DMS153 treated with DMSO at 0.1 percent for 48 hours (cell line): ENCODE measurements around the gene REEP1.

Source experiments
- DNase-seq: peaks from one replicate; lab custom pipeline; 2025; ENCODE audit not compliant: unreplicated experiment; lab: John Stamatoyannopoulos, UW

The REEP1 gene

GRCh38 chr2:86337244-86337835 is at the start of gene REEP1:
Gene REEP1 (minus strand): TSS chr2:86337626. CDS start chr2:86337510, 116 bp downstream.
- DNase-seq = peak; percentile 15

DNA sequence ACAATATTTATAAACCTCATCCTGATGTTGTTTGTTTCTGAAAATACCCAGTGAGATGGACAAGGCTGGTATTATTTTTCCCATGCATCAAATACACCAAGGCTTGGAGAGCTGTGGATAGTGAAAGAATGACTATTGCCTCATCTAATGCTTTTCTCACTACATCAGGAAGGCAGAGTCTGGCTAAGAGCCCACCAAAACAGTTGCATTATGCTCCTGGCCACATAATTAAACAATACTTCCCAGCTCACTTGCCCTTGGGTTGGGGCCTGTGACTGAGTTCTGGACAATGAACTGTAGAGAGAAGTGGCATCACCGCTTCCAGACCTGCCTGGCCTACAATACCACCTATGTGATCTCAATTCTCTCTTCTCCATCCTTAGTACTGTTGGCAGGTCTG is 46.4 kb upstream of the REEP1 start:
- DNase-seq = no peak

- no peak for DNase-seq
Observed at GRCh38 chr2:86382698-86383097, 45.3 kb upstream of the REEP1 start.

DNA sequence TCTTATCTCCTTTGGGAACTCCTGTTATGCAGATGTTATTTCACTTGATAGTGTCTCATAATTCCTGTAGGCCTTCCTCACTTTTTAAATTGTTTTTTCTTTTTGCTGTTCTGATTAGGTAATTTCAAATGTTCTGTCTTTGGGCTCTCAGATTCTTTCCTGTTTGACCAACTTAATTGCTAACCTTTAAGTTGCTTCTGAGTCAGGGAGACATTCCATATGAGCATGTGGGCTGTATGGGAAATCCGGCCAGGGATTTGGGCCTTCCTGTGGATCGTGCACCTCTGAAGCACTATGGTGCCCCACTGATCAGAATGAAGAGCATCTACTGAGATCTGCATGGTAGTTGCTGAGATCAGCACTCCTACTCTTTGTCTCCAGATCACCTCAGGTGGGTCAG is 44.7 kb upstream of the REEP1 start:
- no peak for DNase-seq

- no peak for DNase-seq
Observed at GRCh38 chr2:86378469-86378868, 41.0 kb upstream of the REEP1 start.

DNA sequence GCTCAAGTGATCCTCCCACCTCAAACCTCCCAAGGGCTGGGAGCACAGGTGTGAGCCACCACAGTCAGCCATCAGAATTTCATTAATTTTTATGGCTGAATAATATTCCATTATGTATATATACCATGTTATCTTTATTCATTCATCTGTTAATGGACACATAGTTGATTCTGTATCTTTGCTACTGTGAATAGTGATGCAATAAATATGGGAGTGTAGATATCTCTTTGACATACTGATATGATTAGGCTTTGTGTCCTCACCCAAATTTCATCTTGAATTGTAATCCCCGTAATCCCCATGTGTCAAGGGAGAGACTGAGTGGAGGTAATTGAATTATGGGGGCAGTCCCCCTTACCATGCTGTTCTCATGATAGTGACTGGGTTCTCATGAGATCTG is 38.2 kb upstream of the REEP1 start:
- no peak for DNase-seq

DNA sequence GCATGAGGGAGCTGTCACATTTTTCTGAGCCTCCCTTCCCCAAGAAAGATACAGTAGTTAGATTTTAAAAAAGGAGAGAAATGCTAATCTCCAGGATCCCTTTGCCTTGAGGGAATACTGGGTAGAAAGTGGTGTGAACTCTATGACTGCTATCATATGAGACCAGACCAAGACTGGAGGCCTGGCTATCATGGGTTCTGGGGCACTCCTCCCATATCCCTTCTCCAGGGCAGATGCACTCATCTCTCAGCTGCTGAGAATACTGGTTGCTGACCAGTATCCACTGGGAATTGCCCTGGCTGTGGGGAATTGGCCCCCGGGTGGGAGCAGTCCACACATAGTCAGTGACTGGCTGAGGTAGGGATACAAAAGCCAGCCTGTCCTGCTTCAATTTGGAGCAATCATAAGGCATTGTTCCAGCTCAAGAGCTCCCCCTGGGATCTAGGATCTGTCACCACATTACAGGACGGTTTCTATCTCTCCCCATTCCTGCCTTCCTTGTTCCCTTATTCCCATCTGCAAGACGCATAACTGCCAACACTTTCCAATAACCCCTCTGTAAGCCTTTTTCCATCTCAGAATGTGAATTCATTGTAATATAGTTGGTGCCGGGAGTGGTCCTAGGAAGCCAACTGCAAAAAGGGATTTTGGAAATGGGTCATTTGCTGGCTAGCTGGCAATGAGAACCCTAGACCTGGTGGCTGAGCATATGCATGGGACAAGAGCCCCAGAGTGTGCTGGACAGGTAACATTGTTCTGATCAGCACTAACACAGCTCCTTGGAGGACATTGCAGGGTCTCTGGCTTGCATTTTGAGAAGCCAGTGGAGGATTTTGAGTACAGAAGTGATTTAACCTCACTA is 35.4 kb upstream of the REEP1 start:
- no peak for DNase-seq

GRCh38 chr2:86372133-86372532 is 34.7 kb upstream of the REEP1 start:
- no peak for DNase-seq

GRCh38 chr2:86371527-86371926 is 34.1 kb upstream of the REEP1 start:
- no peak for DNase-seq

DNA sequence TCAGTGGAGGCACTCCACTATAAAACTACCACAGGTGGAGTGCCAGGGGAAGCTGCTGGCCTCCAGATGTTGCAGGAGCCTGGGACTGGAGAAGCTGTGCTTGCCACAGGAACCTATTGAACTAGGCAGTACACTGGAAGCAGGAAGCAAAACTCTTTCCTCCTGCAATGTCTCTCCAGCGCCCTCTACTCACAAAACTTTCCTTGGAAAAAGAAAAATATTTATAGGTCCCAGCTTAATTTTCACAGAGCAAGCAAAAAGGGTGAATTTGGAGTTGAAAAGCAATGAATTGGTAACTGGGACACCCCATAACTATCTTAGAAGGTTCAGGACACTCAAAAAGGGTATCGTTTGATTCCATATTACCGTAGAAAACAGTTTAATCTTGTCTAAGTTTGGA is 33.2 kb upstream of the REEP1 start:
- DNase-seq = no peak

- peak; percentile 10 for DNase-seq
Observed at GRCh38 chr2:86368161-86368824, 30.9 kb upstream of the REEP1 start.

DNA sequence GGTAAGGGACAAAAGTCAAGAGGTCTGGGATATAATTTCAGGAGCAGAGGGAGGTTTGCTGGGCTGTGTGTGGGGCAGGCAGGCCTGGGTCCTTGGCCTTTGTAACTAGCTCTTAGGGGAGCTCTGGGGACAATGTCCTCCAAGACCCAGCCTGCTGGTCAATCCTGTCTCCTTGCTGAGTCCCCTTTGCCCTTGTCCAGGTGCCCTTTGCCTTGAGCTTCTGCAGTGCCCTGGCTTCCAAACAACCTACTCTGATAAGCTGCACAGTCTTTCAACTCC is 30.0 kb upstream of the REEP1 start:
- no peak for DNase-seq

DNA sequence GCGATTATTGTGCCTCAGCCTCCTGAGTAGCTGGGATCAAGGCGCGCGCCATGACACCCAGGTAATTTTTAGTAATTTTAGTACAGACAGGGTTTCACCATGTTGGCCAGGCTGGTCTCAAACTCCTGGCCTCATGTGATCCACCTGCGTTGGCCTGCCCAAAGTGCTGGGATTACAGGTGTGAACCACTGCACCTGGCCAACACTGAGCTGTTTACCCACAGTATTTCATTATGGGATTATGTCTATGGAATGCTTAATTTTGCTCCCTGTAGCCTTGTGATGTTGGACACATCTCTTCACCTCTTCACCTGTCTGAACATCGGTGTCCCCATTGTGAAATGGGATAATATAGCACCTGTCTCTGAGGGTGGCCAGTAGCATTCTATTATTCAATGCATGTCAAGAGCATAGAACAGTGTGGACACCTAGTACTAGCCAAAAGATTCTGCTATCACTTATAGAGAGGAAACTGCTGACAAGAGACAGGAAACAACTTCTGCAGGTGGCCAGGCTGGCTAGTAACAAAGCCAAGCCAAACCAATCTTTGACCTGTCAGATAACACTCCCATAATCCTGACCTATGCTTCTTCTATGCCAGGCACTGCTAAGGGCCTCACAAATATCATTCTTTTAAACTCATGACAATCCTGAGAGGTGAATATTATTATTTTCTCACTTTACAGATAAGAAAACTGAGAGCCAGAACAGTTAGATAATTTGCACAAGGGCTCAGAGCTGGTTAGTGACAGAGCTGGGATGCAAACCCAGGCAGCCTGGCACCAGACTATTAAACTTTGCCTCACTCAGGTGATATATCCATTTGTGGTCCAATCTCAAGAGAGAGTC is 29.4 kb upstream of the REEP1 start:
- DNase-seq = no peak

- no peak for DNase-seq
Observed at GRCh38 chr2:86364894-86365293, 27.5 kb upstream of the REEP1 start.

GRCh38 chr2:86360776-86361175 is 23.4 kb upstream of the REEP1 start:
- DNase-seq = no peak

DNA sequence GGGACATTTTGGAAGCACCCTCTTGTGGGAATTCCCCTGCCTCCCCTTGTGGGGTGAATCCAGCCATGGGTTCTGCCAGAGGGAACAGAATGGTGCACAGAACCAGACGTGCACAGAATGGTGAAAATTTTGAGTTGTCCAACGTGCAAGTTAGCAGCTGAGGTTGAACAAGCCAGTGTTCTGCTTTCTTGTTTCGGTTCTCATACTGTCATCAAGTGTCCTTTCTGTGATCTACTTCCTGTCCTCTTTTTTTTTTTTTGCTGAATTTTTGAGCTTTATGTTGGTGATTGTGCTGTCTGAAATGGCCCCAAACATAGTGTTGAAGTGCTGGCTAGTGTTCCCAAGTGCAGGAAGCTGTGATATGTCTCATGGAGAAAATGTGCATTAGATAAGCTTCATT is 21.5 kb upstream of the REEP1 start:
- no peak for DNase-seq

DNA sequence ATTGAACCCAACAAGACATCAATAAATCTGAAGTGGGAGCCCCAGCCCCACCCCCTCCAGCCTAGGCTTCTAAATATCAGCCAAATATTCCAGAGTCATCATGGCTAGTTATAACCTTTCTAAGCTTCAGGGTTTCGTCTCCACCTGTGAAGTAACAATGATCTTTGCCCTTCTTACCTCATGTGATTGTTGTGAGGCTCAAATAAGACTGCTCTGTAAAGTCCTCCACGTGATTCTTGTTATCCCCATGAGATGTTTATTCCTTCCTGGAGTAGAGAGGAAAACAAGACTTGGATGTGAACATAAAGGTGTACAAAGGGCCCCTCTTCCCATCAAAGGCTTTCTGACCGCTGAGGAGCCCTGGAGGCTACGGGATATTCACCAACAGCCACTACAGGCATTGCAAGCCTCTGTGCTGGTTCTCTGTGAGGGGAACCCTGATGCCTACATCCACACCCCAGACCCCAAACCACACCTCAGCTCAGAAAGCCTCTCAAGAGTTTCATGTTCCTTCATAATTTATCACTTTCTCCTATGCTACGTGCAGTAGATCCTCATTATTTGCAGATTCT is 20.1 kb upstream of the REEP1 start:
- no peak for DNase-seq

GRCh38 chr2:86352727-86353221 is 15.3 kb upstream of the REEP1 start:
- no peak for DNase-seq

DNA sequence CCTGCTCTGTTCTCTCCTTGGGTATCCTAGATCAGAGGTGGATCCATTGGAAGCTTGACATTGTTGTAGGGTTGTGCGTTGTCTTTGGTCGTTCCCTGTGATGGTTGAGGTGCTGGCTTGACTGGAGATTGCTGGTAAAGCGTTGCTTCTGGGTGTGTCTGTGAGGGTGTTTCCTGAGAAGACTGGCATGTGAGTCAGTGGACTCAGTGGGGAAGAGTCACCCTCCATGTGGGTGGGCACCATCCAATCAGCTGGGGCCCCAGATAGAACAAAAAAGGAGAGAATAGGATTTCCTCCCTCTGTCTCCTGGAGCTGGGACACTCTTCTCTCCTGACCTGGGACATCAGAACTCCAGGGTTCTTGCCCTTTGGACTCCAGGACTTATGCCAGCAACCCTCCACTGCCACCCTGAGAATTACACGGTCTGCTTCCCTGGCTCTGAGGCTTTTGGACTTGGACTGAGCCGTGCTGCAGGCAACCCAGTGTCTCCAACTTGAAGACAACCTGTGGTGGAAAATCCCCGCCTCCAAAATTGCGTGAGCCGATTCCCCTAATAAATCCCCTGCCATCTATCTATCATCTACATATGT is 14.8 kb upstream of the REEP1 start:
- DNase-seq = no peak

DNA sequence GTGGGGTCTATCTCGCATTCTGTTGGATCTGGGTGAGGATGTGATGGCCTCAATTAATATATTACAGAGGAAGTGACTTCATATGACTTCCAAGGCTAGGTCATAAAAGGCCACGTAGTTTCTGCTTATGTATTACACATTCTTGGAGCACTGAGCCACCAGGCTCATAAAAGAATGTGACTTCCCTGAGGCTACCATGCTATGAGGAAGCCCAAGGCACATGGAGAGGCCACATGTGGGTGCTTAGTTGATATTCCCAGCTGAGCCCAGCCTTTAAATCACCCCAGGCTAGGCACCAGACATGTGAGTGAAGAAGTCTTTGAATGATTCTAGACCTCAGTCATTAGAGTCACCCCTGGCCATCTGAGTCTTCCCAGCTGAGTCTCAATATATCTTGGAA is 13.3 kb upstream of the REEP1 start:
- DNase-seq = no peak

- DNase-seq = no peak
Observed at GRCh38 chr2:86347401-86347800, 10.0 kb upstream of the REEP1 start.
